Liver (tissue), 9 donors: Measurements from ENCODE around the gene LEF1. TPM values are rescaled to one million over a fixed set of nuclear protein-coding genes. Genes with fewer than 3 reads are reported as not detected.
"Not testable (repeated sequence)": the region's sequence is repeated elsewhere in the genome, so short reads cannot be mapped to it uniquely, and the experiment has no call there.

ENCODE experiments used
- DNase-seq: peaks from one replicate; pipeline ENCODE4 v3.0.0-alpha.2; 2017; ENCODE audit warnings: low spot score
- H3K27ac ChIP-seq, 2 donors: one replicate each; pipeline ENCODE4 v1.7.0; 2013; ENCODE audit warnings: inconsistent platforms in 2 of 2, low read length in 2 of 2, control low read depth in 1 of 2, low read depth in 1 of 2, mild to moderate bottlenecking in 1 of 2
- H3K27me3 ChIP-seq, 4 donors: one replicate each; pipeline versions ENCODE4 v1.6.1 to v1.7.0; 2013; ENCODE audit warnings: low read length in 3 of 4, inconsistent platforms in 1 of 4, mild to moderate bottlenecking in 1 of 4, moderate library complexity in 1 of 4; ENCODE audit not compliant: control insufficient read depth in 4 of 4, insufficient read depth in 4 of 4
- H3K36me3 ChIP-seq, 4 donors: one replicate each; pipeline versions ENCODE4 v1.6.1 to v1.7.0; 2013; ENCODE audit warnings: low read length in 3 of 4, mild to moderate bottlenecking in 3 of 4, low read depth in 1 of 4, moderate library complexity in 1 of 4; ENCODE audit not compliant: control insufficient read depth in 4 of 4, insufficient read depth in 3 of 4
- H3K4me1 ChIP-seq, 4 donors: one replicate each; pipeline versions ENCODE4 v1.6.1 to v1.7.0; 2013; ENCODE audit warnings: low read length in 3 of 4, mild to moderate bottlenecking in 3 of 4, moderate library complexity in 1 of 4; ENCODE audit not compliant: control insufficient read depth in 4 of 4, insufficient read depth in 4 of 4
- H3K4me3 ChIP-seq, 3 donors: one replicate each; pipeline versions ENCODE4 v1.6.1 to v1.7.0; 2013; ENCODE audit warnings: low read length in 3 of 3, control low read depth in 1 of 3, low read depth in 1 of 3, mild to moderate bottlenecking in 1 of 3
- H3K9ac ChIP-seq, 2 donors: one replicate each; pipeline ENCODE4 v1.7.0; 2013; ENCODE audit warnings: low read length in 2 of 2, mild to moderate bottlenecking in 2 of 2, moderate library complexity in 2 of 2, control low read depth in 1 of 2, low read depth in 1 of 2
- H3K9me3 ChIP-seq, 4 donors: one replicate each; pipeline versions ENCODE4 v1.6.1 to v1.7.0; 2013; ENCODE audit warnings: low read length in 3 of 4; ENCODE audit not compliant: control insufficient read depth in 4 of 4
- EGR1 ChIP-seq, 2 donors: IDR thresholded peaks; 2 replicates each; pipeline ENCODE4 v1.6.1; 2016 to 2018; ENCODE audit warnings: antibody characterized with exemption in 2 of 2, low read depth in 2 of 2
- FOXA1 ChIP-seq: IDR thresholded peaks from 2 replicates; pipeline ENCODE4 v1.6.1; 2016; ENCODE audit warnings: antibody characterized with exemption
- GABPA ChIP-seq, 2 donors: IDR thresholded peaks in 1 of 2; conservative IDR thresholded peaks in 1 of 2; 2 replicates each; pipeline ENCODE4 v1.6.1; 2016; ENCODE audit warnings: antibody characterized with exemption in 2 of 2, mild to moderate bottlenecking in 1 of 2, moderate library complexity in 1 of 2
- HNF4A ChIP-seq, 2 donors: conservative IDR thresholded peaks; 2 replicates each; pipeline ENCODE4 v1.6.1; 2016; ENCODE audit warnings: antibody characterized with exemption in 2 of 2, mild to moderate bottlenecking in 2 of 2
- MAX ChIP-seq: IDR thresholded peaks from 2 replicates; pipeline ENCODE4 v1.6.1; 2016; ENCODE audit warnings: antibody characterized with exemption
- NR2F2 ChIP-seq: IDR thresholded peaks from 2 replicates; pipeline ENCODE4 v1.6.1; 2016; ENCODE audit warnings: antibody characterized with exemption
- REST ChIP-seq: IDR thresholded peaks from 2 replicates; pipeline ENCODE4 v1.6.1; 2016; ENCODE audit warnings: antibody characterized with exemption, mild to moderate bottlenecking
- SP1 ChIP-seq: IDR thresholded peaks from 2 replicates; pipeline ENCODE4 v1.6.1; 2018; ENCODE audit warnings: antibody characterized with exemption, mild to moderate bottlenecking
- TAF1 ChIP-seq: conservative IDR thresholded peaks from 2 replicates; pipeline ENCODE4 v1.6.1; 2016; ENCODE audit warnings: antibody characterized with exemption, mild to moderate bottlenecking
- ZBTB33 ChIP-seq: IDR thresholded peaks from 2 replicates; pipeline ENCODE4 v1.6.1; 2016; ENCODE audit warnings: antibody characterized with exemption
- WGBS: extraction: QIAGEN DNeasy Blood & Tissue Kit; methylation state at CpG from one replicate; pipeline ENCODE4 v1.1.7; 2013; 5-methylcytosine and 5-hydroxymethylcytosine counted together
- polyA plus RNA-seq, 2 donors: library from polyadenylated mRNA; stranded (reverse) in 1 of 2; unstranded in 1 of 2; fragments of 200-250 nt in 1 of 2; fragments of >200 nt in 1 of 2; fragmentation: Nextera tagmentation in 1 of 2; extraction: Ambion mirVana in 1 of 2; gene quantifications; one replicate each; pipeline versions ENCODE4 v1.2.1 to v1.2.3, GENCODE V29; 2013 to 2015
- total RNA-seq, 2 donors: library from RNA; depleted of rRNA; stranded (reverse); fragments of >200 nt; gene quantifications; one replicate each; pipeline ENCODE4 v1.2.3, GENCODE V29; 2014
- donor health status: healthy.
- donor health status: healthy.
- donor health status: healthy.
- donor health status: healthy.
- donor health status: healthy.

Gene LEF1
- total and polyA plus RNA-seq, 4 donors, result 0.22 to 6.4 (median 0.46) TPM

DNA sequence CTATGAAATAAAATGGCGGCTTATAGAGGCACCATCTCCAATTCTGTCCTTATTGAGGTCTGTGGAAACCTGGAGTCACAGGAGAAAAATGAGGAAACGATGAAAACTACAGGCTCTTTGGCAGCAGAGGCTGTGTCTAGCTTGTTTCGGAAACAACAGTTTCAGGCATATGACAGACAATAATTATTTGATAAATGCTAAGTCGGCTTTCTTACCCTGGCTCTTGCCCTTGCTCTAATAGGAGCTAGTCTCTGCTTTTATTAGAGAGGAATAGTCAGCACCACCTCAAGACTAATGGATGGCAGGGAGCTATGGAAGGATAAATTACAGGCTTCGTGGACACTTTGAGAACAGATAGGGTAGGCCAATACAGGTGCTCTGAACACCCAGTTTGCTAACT is 154.8 kb downstream of the LEF1 start:
- Histone ChIP-seq H3K9ac (no peak overlapping the region), H3K4me1 (peaks cover 0 to 7% (median 0%) of the 10 kb centered on the region in 4 donors), H3K27ac (no peak overlapping the region), H3K27me3 (no peaks in the 10 kb centered on the region), H3K9me3 (no peaks in the 10 kb centered on the region), H3K4me3 (no peak overlapping the region), H3K36me3 (peaks cover 0 to 35% (median 20%) of the 10 kb centered on the region in 4 donors)
- TF ChIP-seq NR2F2 (no peak), EGR1 (IDR thresholded peaks at IDR 0.05; ENCODE audit: low read depth in 2 of 2) (no peak), GABPA (IDR thresholded peaks at IDR 0.05 in 1 of 2, conservative IDR thresholded peaks at IDR 0.05 in 1 of 2) (no peak), FOXA1 (no peak), HNF4A (conservative IDR thresholded peaks at IDR 0.05) (no peak), MAX (no peak), REST (no peak), TAF1 (no peak), ZBTB33 (no peak), SP1 (no peak)
- no peak for DNase-seq
- WGBS, result 97% methylated on average over 5 of the region's 5 CpGs

DNA sequence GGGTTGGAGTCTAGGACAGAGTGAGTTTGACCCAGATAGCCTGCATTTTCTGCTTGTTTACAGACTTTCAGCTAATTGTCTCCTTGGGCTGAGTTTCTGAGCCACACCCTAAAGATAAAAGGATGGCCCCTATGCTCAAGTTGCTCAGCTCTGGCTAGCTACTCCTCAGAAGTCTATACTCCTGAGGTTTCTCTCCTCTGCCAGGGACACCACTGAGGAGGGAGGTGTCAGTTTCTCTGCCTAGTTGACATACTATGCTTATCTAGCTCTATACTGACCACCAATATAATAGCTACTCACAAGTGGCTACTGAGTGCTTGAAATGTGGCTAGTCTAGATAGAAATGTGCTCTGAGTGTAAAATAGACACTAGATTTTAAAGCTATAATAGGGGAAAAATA is 155.4 kb downstream of the LEF1 start:
- TF ChIP-seq EGR1 (IDR thresholded peaks at IDR 0.05; ENCODE audit: low read depth in 2 of 2) (no peak), MAX (no peak)
- Histone ChIP-seq H3K27ac (no peak overlapping the region), H3K9me3 (no peaks in the 10 kb centered on the region), H3K9ac (no peak overlapping the region), H3K27me3 (no peaks in the 10 kb centered on the region), H3K36me3 (peaks cover 0 to 35% (median 20%) of the 10 kb centered on the region in 4 donors), H3K4me3 (no peak overlapping the region), H3K4me1 (peaks cover 0 to 9% (median 1%) of the 10 kb centered on the region in 4 donors)
- no peak for DNase-seq

GRCh38 chr4:108012382-108012781 is 156.3 kb downstream of the LEF1 start:
- not testable (repeated sequence) for H3K9ac ChIP-seq
- WGBS, result 97% methylated on average over 5 of the region's 5 CpGs
- H3K36me3 ChIP-seq, result peaks cover 0 to 35% (median 20%) of the 10 kb centered on the region in 4 donors

More at GRCh38 chr4:108012382-108012781, 156.3 kb downstream of the LEF1 start:
- H3K4me3 ChIP-seq, DNase-seq, H3K27ac ChIP-seq, H3K27me3 ChIP-seq, H3K9me3 ChIP-seq: not testable (repeated sequence)
- peaks cover 0 to 12% (median 1%) of the 10 kb centered on the region in 4 donors for H3K4me1 ChIP-seq
